ENCODE data around the gene CD83.

The CD83 gene

GRCh38 chr6:14119784-14120183 lies 2.2 kb downstream of the CD83 start:
- Histone ChIP-seq H3K9me3 (no peaks in the 10 kb centered on the region), H3K27me3 (no peaks in the 10 kb centered on the region), H3K4me3 (ENCODE audit: low read depth in 1 of 2, low read length in 1 of 2) (no peak overlapping the region), H3K36me3 (no peaks in the 10 kb centered on the region), H3K27ac (no peak overlapping the region), H3K4me1 (ENCODE audit: control insufficient read depth in 1 of 2, insufficient read depth in 1 of 2, low read depth in 1 of 2, low read length in 1 of 2) (peaks cover 26 to 31% of the 10 kb centered on the region in 2 experiments)
- no peak for TF ChIP-seq CTCF (IDR thresholded peaks at IDR 0.05)

DNA sequence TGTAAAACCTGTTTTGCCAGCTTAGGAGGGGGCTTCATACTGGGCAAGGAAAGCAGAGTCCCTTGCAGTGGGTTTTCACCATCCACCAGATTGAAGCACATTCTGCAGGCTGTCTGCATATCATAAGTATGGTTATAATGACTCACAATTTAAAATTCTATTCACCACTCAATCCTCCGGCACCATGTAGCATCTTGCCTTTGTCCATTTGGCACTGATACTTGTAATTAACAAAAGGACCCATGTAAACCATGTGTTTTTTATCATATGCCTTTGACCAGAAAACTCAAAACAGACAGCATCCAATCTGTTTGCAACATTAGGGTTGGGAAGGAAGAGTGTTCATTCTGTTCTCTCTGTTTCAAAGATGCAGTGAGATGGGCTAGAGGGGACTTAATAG lies 3.0 kb downstream of the CD83 start:
- Histone ChIP-seq H3K9me3 (no peaks in the 10 kb centered on the region), H3K4me1 (ENCODE audit: control insufficient read depth in 1 of 2, insufficient read depth in 1 of 2, low read depth in 1 of 2, low read length in 1 of 2) (peaks cover 26 to 31% of the 10 kb centered on the region in 2 experiments), H3K36me3 (no peaks in the 10 kb centered on the region), H3K27me3 (no peaks in the 10 kb centered on the region), H3K27ac (no peak overlapping the region), H3K4me3 (ENCODE audit: low read depth in 1 of 2, low read length in 1 of 2) (no peak overlapping the region)
- no peak for TF ChIP-seq CTCF (IDR thresholded peaks at IDR 0.05)

GRCh38 chr6:14121936-14122344 lies 4.4 kb downstream of the CD83 start:
- Histone ChIP-seq H3K27me3 (no peaks in the 10 kb centered on the region), H3K4me3 (ENCODE audit: low read depth in 1 of 2, low read length in 1 of 2) (no peak overlapping the region), H3K27ac (peak overlapping the region; percentile 71), H3K9me3 (no peaks in the 10 kb centered on the region), H3K36me3 (no peaks in the 10 kb centered on the region), H3K4me1 (ENCODE audit: control insufficient read depth in 1 of 2, insufficient read depth in 1 of 2, low read depth in 1 of 2, low read length in 1 of 2) (peaks cover 26 to 31% of the 10 kb centered on the region in 2 experiments)
- TF ChIP-seq CTCF (IDR thresholded peaks at IDR 0.05), result no peak

GRCh38 chr6:14123386-14124111 lies 6.0 kb downstream of the CD83 start:
- Histone ChIP-seq H3K36me3 (no peaks in the 10 kb centered on the region), H3K4me1 (ENCODE audit: control insufficient read depth in 1 of 2, insufficient read depth in 1 of 2, low read depth in 1 of 2, low read length in 1 of 2) (peaks cover 17 to 22% of the 10 kb centered on the region in 2 experiments), H3K27me3 (no peaks in the 10 kb centered on the region), H3K4me3 (ENCODE audit: low read depth in 1 of 2, low read length in 1 of 2) (no peak overlapping the region), H3K27ac (peak overlapping the region; percentile 71), H3K9me3 (no peaks in the 10 kb centered on the region)
- no peak for TF ChIP-seq CTCF (IDR thresholded peaks at IDR 0.05)

DNA sequence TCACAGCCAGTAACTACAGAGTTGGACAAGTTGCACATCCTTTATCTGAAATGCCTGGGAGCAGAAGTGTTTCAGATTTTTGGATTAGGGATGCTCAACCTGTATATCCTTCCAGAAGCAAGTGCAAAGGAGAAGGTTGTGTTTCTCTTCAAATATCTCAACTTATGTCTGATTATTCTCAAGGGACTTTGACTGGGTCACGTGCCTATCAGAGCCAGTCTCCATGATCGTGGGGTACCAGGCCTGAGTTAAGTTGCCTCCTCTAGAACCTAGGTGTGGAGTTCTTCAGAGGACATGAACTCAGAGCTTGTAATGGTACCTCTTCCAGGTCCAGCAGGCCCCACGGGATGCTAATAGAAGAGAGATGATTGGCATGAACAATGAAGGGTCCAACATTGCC lies 7.8 kb downstream of the CD83 start:
- H3K27me3 ChIP-seq, result no peaks in the 10 kb centered on the region
- H3K36me3 ChIP-seq, result no peaks in the 10 kb centered on the region
- H3K4me1 ChIP-seq (ENCODE audit: control insufficient read depth in 1 of 2, insufficient read depth in 1 of 2, low read depth in 1 of 2, low read length in 1 of 2), result peaks cover 17 to 21% of the 10 kb centered on the region in 2 experiments
- no peak for TF ChIP-seq CTCF (IDR thresholded peaks at IDR 0.05)
- H3K27ac ChIP-seq, result no peak overlapping the region
- H3K9me3 ChIP-seq, result no peaks in the 10 kb centered on the region
- no peak overlapping the region for H3K4me3 ChIP-seq (ENCODE audit: low read depth in 1 of 2, low read length in 1 of 2)

Measured in neutrophil (primary cell).